ENCODE results near the gene RBMS2. TPM values are rescaled to one million over a fixed set of nuclear protein-coding genes. Genes with fewer than 3 reads are reported as not detected.

The RBMS2 gene
- total and polyA plus RNA-seq, 9 of the 15 experiments (the other 6 are each of a cell fraction or from before 2014, with no cell fraction given) = 0.08 to 10.5 (median 0.31) TPM

DNA sequence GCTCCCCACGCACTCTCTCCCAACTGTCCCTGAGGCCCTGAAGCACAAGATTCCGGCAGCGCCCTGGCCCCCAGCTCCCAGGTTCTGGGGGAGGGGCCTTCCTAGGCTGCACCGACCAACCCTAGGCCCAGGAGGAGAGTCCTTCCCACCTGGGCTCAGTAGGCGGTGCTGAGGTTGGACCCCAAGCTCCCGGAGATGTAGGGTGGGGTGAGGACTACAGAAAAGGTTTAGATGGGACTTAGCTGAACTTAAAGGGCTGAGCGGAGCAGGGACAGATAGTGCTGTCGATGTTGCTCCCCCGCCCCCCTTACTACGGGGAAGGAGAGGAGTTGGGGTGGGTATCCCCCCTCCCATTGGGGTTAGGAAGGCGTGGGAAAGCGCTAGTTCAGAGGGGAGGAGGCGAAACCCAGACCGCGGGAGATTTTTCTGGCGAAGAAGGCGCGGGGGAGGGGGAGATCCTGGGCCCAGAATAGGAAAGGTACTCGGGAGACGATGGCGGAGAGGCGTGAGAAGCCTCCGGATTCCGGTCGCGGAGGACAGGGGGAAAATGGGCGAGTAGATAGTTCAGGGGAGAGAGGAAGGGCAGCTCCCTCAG, 112.7 kb downstream of the RBMS2 start (continued):
- TF ChIP-seq, protein P1, sequence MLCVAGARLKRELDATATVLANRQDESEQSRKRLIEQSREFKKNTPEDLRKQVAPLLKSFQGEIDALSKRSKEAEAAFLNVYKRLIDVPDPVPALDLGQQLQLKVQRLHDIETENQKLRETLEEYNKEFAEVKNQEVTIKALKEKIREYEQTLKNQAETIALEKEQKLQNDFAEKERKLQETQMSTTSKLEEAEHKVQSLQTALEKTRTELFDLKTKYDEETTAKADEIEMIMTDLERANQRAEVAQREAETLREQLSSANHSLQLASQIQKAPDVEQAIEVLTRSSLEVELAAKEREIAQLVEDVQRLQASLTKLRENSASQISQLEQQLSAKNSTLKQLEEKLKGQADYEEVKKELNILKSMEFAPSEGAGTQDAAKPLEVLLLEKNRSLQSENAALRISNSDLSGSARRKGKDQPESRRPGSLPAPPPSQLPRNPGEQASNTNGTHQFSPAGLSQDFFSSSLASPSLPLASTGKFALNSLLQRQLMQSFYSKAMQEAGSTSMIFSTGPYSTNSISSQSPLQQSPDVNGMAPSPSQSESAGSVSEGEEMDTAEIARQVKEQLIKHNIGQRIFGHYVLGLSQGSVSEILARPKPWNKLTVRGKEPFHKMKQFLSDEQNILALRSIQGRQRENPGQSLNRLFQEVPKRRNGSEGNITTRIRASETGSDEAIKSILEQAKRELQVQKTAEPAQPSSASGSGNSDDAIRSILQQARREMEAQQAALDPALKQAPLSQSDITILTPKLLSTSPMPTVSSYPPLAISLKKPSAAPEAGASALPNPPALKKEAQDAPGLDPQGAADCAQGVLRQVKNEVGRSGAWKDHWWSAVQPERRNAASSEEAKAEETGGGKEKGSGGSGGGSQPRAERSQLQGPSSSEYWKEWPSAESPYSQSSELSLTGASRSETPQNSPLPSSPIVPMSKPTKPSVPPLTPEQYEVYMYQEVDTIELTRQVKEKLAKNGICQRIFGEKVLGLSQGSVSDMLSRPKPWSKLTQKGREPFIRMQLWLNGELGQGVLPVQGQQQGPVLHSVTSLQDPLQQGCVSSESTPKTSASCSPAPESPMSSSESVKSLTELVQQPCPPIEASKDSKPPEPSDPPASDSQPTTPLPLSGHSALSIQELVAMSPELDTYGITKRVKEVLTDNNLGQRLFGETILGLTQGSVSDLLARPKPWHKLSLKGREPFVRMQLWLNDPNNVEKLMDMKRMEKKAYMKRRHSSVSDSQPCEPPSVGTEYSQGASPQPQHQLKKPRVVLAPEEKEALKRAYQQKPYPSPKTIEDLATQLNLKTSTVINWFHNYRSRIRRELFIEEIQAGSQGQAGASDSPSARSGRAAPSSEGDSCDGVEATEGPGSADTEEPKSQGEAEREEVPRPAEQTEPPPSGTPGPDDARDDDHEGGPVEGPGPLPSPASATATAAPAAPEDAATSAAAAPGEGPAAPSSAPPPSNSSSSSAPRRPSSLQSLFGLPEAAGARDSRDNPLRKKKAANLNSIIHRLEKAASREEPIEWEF (CRISPR knock-in tag; IDR thresholded peaks at IDR 0.05) = no peak
- TF ChIP-seq ATF1 (CRISPR knock-in tag; IDR thresholded peaks at IDR 0.05) (no peak), ATF1 (tag; IDR thresholded peaks at IDR 0.05) (peak; percentile 22), ZNF75A (CRISPR knock-in tag; IDR thresholded peaks at IDR 0.05) (no peak), MIER1 (IDR thresholded peaks at IDR 0.05; ENCODE audit: low read depth) (peak; percentile 29; the same call in 1 of the 2 replicates)
- TF ChIP-seq, protein P2, sequence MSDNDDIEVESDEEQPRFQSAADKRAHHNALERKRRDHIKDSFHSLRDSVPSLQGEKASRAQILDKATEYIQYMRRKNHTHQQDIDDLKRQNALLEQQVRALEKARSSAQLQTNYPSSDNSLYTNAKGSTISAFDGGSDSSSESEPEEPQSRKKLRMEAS (CRISPR knock-in tag; IDR thresholded peaks at IDR 0.05) = 0 out of 2 replicates have a peak, but pooled peaks have one; percentile 10
- TF ChIP-seq, protein P3, sequence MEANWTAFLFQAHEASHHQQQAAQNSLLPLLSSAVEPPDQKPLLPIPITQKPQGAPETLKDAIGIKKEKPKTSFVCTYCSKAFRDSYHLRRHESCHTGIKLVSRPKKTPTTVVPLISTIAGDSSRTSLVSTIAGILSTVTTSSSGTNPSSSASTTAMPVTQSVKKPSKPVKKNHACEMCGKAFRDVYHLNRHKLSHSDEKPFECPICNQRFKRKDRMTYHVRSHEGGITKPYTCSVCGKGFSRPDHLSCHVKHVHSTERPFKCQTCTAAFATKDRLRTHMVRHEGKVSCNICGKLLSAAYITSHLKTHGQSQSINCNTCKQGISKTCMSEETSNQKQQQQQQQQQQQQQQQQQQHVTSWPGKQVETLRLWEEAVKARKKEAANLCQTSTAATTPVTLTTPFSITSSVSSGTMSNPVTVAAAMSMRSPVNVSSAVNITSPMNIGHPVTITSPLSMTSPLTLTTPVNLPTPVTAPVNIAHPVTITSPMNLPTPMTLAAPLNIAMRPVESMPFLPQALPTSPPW (CRISPR knock-in tag; IDR thresholded peaks at IDR 0.05) = peak; percentile 67

All from K562 (cell line).